RCC 7860 (cell line): ENCODE data around the gene GOLGA2.
"Not testable (repeated sequence)": the region's sequence is repeated elsewhere in the genome, so short reads cannot be mapped to it uniquely, and the experiment has no call there.

ENCODE experiments used
- DNase-seq: peaks from one replicate; pipeline ENCODE4 v3.0.0-alpha.2; 2015; ENCODE audit warnings: low spot score
- FAIRE-seq: peaks from 2 replicates; lab custom pipeline; 2012; peaks lifted over from hg19 to GRCh38; lab: Jason Lieb, UNC

The GOLGA2 gene

GRCh38 chr9:128244091-128244836 is 31.5 kb downstream of the GOLGA2 start:
- no peak for DNase-seq
- FAIRE-seq: no peak

DNA sequence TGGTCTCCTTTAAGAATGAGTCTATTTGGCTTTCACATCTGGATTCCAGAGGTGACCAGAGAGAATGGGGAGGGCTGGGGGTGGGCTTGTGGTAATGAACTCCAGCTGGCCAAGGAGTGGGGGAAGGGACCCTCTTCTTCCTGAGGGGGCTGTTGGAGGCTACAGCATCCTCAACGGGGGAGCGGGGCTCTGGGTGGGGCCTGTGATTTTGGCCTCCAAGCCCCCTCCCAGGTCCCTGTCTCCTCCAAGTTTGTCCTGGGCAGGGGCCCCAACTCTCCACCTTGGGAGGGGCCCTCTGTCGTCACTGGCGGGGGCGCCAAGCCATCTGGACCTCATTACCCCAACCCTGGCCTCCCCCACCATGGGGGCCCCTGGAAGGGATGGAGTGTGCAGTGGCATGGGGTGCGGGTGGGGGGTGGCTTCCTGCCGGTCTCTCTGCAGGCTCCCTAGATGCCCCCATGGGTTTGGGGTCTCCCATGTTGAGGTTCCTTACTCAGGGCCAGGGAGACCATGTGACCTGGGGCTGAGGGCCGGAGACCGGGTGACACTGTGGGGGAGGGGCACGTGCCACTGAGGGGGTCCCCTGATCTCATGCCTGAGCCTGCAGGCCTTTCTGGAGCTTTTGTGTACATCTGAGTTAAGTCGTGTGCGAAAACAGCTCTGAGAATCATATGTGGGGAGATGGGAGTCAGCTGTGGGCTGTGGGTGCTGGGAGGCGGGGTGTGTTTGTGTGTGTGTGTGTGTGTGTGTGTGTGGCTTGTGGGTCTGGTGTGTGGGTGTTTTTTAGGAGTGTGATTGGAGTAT is 32.4 kb downstream of the GOLGA2 start:
- FAIRE-seq (no peak), DNase-seq (no peak)

- DNase-seq (no peak), FAIRE-seq (no peak)
Measured at GRCh38 chr9:128242828-128243214, 33.0 kb downstream of the GOLGA2 start.

- FAIRE-seq: no peak
- no peak for DNase-seq
Measured at GRCh38 chr9:128242124-128242523, 33.7 kb downstream of the GOLGA2 start.

DNA sequence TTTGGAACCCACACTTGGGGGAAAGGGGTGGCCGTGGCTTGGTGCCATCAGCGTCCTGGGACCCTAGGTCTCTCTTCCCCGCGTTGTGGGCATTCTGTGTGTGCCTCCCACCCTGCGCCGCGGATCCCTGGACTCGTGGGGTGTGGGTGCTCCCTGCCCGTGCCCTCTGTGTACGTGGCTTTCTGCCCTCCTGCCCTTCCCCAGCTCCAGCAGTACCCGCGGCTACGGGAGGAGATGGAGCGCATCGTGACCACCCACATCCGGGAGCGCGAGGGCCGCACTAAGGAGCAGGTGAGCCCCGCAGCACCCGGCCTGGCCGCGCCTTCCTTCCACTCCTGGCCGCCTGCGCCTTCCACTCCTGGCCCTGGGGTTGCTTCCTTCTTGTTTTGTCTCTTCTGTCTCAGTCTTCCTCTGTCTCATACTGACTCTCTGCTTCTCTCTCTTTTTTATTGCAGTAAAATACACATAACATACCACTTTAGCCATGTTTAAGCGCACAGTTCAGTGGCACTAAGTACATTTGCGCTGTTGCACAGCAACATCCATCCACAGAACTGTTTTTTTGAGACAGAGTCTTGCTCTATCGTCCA is 41.9 kb downstream of the GOLGA2 start:
- FAIRE-seq (no peak), DNase-seq (no peak)

DNA sequence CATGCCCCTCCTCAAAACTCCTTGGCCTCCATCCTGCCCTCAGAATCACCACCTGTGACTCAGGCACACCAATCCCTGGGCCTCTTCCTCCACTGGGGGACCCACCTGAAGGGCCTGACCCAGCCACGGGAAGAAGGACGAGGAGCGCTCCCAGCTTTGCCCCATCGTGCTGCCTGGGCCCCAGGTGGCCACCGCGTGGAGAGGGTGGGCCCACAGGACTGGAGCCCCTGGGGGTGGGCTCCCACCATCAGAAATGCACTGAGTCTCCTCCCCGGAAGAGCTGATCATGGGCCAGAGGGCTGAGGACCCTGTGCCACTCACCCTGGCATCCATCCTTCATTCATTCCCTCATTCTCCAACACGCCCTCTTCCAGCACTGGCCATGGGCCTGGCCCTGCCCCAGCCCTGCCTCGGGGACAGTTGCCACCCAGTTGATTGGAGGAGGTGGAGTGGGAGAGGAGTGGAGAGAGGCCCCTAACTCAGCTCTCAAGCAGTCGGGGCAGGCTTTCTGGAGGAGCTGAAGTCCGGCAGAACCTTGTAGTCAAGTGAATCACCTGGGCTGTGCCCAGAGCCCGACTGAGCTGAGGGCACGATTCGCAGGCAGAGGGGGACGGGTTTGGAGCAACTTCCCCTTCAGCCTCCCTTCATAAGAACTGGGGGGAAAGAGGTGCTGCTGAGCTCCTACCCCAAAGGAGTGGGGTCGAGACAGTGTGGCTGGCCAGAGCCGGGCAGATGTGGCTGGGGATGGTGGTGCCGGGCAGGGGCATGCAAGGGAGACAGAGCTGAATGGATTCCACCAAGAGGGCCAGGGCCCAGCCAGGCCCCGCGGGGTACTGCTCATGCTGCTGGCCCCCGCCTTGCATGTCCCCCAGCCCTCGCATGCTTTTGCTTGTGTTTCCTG is 43.0 kb downstream of the GOLGA2 start:
- DNase-seq: no peak
- no peak for FAIRE-seq

GRCh38 chr9:128231638-128232527 is 43.9 kb downstream of the GOLGA2 start:
- DNase-seq (no peak), FAIRE-seq (no peak)

DNA sequence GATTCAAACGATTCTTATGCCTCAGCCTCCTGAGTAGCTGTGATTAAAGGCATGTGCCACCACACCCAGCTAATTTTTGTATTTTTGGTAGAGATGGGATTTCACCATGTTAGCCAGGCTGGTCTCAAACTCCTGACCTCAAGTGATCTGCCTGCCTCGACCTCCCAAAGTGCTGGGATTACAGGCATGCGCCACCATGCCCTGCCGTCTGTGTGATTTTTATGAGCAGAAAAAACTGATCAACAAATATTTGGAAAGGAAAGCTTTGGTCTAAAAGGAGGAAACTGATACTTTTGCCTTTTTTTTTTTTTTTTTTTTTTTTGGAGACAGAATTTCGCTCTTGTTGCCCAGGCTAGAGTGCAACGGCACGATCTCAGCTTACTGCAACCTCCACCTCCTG is 44.9 kb downstream of the GOLGA2 start:
- FAIRE-seq, DNase-seq: not testable (repeated sequence)

DNA sequence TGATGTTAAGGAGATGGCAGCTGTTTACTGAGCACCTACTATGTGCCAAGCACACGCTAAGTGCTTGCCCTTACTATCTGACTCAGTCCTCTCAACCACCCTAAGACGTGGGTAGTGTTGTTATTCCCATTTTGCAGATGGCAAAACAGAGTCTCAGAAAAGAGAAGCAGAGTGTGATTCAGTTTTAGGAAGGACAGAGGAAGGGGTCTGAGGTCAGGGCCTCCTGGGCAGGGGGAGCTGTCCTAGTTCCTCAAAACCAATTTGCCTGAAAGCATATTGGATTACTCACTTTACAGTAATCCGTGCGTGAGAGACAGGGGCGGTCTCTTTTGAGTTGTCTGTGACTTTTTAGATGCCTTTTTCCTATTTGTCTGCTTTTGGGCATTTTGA is 49.4 kb downstream of the GOLGA2 start:
- DNase-seq: no peak
- no peak for FAIRE-seq

- FAIRE-seq (no peak), DNase-seq (no peak)
Measured at GRCh38 chr9:128225770-128226411, 49.9 kb downstream of the GOLGA2 start.

GRCh38 chr9:128224877-128225276 is 50.9 kb downstream of the GOLGA2 start:
- FAIRE-seq: no peak
- DNase-seq: no peak

DNA sequence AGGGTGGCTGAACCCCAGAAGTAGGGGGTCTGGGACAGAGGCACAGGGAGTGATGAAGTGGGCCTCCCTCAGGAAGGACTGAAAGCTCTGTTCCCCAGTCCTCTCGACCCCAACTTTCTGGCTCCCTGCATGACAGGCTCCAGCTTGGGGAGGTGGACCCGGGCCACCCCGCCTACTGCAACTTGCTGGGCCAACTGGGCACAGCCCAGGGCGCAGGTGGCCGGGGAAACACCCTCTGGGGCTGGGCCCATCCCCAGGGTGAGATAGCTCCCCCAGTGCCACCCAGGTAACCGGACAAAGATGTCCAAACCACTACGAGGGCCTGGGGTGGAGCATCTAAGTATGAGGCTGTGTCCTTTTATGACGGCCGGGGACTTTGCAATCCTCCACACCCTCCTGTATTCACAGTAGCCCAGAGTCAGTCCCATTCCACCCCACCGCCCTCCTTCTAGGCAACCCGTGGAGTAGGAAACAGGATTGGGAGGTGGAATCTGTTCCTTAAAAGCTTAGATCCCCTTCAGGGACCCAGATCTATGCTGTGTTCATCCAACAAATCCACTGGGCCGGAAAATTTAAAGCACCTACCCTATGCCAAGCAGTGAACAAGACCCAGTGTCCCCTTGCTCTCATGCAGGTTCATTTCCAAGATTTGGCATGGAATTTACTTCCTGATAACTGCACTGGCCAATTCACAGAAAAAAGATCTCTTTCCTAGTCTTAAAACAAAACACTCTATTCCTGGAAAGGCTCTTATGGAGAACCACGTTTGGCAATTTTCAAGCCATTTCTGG is 52.7 kb downstream of the GOLGA2 start:
- FAIRE-seq: no peak
- no peak for DNase-seq

- DNase-seq: no peak
- no peak for FAIRE-seq
Measured at GRCh38 chr9:128222026-128222425, 53.8 kb downstream of the GOLGA2 start.

DNA sequence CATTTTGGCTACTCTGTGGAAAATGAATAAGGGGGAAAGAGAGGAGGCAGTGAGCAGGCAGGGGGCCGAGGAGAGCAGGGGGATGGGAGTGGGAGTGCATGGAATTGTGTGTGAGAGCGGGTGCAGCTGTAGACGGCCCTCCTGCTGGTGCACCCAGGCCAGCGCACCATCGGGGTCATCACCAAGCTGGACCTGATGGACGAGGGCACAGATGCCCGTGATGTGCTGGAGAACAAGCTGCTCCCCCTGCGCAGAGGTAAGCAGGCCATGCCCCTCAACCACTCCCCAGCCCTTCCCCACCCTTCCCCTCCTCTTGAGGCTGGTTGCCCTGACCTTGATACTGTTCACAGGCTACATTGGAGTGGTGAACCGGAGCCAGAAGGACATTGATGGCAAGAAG is 56.0 kb downstream of the GOLGA2 start:
- FAIRE-seq (no peak), DNase-seq (no peak)

- FAIRE-seq: no peak
- no peak for DNase-seq
Measured at GRCh38 chr9:128218518-128219389, 57.1 kb downstream of the GOLGA2 start.

DNA sequence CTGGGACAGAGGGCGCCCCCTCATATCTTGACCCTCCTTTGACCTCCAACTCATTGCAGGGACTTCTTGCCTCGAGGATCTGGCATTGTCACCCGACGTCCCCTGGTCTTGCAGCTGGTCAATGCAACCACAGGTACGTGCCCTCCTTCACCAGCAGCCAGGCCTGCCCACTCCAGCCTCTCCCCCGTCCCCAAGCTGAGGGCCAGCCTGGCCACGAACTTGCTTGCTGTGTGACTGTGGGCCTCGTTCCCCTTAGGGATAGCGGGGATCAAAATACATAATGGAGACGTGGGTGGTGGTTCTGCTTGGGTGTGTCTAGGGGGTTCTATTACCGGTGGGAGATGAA is 57.7 kb downstream of the GOLGA2 start:
- no peak for FAIRE-seq
- no peak for DNase-seq

- DNase-seq: no peak
- no peak for FAIRE-seq
Measured at GRCh38 chr9:128216781-128217553, 58.8 kb downstream of the GOLGA2 start.
